Measurements from ENCODE around the gene TP73.

DNA sequence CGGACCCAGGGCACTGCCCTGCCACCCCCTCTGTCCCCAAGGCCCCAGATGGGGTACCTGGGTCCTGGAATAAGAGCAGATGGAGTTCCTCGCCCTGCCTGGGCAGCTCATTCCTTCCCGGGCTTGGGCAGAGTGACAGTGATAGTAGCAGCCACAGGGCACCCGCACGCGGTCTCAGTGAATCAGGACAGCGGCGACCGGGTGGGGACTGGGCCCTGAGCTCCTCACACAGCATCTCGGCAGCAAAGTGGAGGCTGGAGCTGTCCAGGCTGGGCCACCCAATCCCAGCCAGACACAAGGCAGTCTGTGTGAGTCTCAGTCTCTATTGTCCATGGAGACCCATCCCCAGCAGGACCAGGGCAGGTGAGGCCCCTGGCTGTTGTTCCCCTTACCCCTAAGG lies 62.5 kb downstream of the TP73 start:
- no peak for TF ChIP-seq POLR2A (IDR thresholded peaks at IDR 0.05; ENCODE audit: low read length)
- TF ChIP-seq GATA1 (IDR thresholded peaks at IDR 0.05; ENCODE audit: low read depth, low read length) = no peak
